ENCODE data around the gene PARD3. TPM values are rescaled to one million over a fixed set of nuclear protein-coding genes. Genes with fewer than 3 reads are reported as not detected.

The PARD3 gene
- total and polyA plus RNA-seq, 10 of the 15 experiments (the other 5 are each of a cell fraction or from before 2014, with no cell fraction given): 2.6 to 43.1 (median 13.9) TPM

DNA sequence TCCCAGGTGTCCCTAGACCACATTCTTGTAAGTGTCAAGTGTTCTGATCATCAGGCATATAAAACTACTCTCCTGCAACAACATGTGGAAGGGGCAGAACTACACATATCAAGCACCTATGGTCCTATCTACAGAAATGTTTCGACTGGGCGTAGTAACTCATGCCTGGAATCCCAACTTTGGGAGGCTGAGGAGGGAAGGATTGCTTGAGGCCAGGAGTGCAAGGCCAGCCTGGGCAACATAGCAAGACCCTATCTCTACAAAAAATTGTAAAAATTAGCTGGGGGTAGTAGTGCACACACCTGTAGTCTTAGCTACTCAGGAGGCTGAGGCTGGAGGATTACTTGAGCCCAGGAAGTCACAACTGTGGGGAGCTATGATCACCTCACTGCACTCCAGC is 244.2 kb downstream of the PARD3 start (continued):
- TF ChIP-seq, protein P1, sequence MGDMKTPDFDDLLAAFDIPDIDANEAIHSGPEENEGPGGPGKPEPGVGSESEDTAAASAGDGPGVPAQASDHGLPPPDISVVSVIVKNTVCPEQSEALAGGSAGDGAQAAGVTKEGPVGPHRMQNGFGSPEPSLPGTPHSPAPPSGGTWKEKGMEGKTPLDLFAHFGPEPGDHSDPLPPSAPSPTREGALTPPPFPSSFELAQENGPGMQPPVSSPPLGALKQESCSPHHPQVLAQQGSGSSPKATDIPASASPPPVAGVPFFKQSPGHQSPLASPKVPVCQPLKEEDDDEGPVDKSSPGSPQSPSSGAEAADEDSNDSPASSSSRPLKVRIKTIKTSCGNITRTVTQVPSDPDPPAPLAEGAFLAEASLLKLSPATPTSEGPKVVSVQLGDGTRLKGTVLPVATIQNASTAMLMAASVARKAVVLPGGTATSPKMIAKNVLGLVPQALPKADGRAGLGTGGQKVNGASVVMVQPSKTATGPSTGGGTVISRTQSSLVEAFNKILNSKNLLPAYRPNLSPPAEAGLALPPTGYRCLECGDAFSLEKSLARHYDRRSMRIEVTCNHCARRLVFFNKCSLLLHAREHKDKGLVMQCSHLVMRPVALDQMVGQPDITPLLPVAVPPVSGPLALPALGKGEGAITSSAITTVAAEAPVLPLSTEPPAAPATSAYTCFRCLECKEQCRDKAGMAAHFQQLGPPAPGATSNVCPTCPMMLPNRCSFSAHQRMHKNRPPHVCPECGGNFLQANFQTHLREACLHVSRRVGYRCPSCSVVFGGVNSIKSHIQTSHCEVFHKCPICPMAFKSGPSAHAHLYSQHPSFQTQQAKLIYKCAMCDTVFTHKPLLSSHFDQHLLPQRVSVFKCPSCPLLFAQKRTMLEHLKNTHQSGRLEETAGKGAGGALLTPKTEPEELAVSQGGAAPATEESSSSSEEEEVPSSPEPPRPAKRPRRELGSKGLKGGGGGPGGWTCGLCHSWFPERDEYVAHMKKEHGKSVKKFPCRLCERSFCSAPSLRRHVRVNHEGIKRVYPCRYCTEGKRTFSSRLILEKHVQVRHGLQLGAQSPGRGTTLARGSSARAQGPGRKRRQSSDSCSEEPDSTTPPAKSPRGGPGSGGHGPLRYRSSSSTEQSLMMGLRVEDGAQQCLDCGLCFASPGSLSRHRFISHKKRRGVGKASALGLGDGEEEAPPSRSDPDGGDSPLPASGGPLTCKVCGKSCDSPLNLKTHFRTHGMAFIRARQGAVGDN (IDR thresholded peaks at IDR 0.05): no peak
- TF ChIP-seq, protein P2, sequence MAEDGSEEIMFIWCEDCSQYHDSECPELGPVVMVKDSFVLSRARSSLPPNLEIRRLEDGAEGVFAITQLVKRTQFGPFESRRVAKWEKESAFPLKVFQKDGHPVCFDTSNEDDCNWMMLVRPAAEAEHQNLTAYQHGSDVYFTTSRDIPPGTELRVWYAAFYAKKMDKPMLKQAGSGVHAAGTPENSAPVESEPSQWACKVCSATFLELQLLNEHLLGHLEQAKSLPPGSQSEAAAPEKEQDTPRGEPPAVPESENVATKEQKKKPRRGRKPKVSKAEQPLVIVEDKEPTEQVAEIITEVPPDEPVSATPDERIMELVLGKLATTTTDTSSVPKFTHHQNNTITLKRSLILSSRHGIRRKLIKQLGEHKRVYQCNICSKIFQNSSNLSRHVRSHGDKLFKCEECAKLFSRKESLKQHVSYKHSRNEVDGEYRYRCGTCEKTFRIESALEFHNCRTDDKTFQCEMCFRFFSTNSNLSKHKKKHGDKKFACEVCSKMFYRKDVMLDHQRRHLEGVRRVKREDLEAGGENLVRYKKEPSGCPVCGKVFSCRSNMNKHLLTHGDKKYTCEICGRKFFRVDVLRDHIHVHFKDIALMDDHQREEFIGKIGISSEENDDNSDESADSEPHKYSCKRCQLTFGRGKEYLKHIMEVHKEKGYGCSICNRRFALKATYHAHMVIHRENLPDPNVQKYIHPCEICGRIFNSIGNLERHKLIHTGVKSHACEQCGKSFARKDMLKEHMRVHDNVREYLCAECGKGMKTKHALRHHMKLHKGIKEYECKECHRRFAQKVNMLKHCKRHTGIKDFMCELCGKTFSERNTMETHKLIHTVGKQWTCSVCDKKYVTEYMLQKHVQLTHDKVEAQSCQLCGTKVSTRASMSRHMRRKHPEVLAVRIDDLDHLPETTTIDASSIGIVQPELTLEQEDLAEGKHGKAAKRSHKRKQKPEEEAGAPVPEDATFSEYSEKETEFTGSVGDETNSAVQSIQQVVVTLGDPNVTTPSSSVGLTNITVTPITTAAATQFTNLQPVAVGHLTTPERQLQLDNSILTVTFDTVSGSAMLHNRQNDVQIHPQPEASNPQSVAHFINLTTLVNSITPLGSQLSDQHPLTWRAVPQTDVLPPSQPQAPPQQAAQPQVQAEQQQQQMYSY (CRISPR knock-in tag; IDR thresholded peaks at IDR 0.05): no peak
- TF ChIP-seq NR2F1 (conservative IDR thresholded peaks at IDR 0.05): no peak
- TF ChIP-seq SMAD5 (IDR thresholded peaks at IDR 0.05; ENCODE audit: low read depth): no peak
- no peak for TF ChIP-seq TAF1 (IDR thresholded peaks at IDR 0.05; ENCODE audit: borderline replicate concordance, low read depth, low read length)
- no peak for TF ChIP-seq BCL11A (IDR thresholded peaks at IDR 0.05; ENCODE audit: low read depth, low read length)

Measured in GM12878 (cell line).